Measurements from ENCODE around the gene ZNF641. TPM values are rescaled to one million over a fixed set of nuclear protein-coding genes. Genes with fewer than 3 reads are reported as not detected.

The ZNF641 gene
- 30.2 to 38.0 TPM (median 36.1 TPM) in 3 replicates for total RNA-seq

DNA sequence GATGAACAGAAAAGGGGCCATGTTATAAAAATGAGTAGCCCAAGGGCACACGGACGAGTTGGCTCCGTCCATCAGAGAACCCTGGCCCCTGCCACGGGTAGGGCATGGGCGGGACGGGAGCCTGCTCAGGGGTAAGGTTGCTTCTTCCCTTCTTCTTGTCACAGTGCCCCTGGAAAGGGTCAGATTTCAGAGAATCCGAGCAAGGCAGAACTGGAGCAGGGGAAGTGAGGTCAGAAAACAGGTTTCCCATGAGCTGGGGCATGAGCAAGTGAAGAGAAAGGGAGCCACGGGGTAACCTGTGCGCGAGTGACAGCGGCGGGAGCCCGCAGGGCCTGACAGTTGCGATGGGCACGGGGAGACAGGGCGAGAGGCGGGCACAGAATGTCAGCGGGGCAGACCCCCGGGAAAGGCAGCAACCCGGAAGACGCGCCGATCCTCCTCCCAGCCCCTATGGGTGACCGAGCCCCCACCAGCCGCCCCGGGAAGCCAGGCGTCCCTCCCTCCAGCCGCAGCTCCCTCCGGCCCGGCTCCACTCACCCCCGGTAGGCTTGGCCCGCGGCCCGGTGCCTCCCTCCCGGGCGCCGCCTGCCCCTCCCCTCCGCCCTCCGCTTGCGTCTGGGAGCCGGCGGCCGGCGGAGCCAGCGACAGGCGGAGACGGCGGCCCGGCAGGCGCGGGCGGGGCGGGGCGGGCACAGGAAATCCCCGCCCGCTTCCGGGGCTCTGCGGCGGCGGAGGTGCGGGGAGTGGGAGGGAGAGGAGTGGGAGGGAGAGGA is at the start of gene ZNF641:
Gene ZNF641, minus strand, starts transcription at position 671 of the 773 bp plus-strand sequence. CDS start 2,829 bp downstream, outside the sequence.
- TF ChIP-seq, protein P1, sequence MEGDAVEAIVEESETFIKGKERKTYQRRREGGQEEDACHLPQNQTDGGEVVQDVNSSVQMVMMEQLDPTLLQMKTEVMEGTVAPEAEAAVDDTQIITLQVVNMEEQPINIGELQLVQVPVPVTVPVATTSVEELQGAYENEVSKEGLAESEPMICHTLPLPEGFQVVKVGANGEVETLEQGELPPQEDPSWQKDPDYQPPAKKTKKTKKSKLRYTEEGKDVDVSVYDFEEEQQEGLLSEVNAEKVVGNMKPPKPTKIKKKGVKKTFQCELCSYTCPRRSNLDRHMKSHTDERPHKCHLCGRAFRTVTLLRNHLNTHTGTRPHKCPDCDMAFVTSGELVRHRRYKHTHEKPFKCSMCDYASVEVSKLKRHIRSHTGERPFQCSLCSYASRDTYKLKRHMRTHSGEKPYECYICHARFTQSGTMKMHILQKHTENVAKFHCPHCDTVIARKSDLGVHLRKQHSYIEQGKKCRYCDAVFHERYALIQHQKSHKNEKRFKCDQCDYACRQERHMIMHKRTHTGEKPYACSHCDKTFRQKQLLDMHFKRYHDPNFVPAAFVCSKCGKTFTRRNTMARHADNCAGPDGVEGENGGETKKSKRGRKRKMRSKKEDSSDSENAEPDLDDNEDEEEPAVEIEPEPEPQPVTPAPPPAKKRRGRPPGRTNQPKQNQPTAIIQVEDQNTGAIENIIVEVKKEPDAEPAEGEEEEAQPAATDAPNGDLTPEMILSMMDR (IDR thresholded peaks at IDR 0.05; ENCODE audit: unreplicated experiment) = no peak
- Mint-ChIP-seq H3K36me3 (peaks cover 13% of the 10 kb centered on the region), H3K9me3 (no peaks in the 10 kb centered on the region), H3K4me3 (peak within 1 kb of the TSS; percentile 98), H3K27ac (peak within 1 kb of the TSS; percentile 99), H3K27me3 (ENCODE audit: low read depth) (no peaks in the 10 kb centered on the region), H3K4me1 (peaks cover 31% of the 10 kb centered on the region)
- peak; percentile 72 to 84 for DNase-seq (ENCODE audit: low spot score in 2 of 2, unreplicated experiment in 2 of 2)

DNA sequence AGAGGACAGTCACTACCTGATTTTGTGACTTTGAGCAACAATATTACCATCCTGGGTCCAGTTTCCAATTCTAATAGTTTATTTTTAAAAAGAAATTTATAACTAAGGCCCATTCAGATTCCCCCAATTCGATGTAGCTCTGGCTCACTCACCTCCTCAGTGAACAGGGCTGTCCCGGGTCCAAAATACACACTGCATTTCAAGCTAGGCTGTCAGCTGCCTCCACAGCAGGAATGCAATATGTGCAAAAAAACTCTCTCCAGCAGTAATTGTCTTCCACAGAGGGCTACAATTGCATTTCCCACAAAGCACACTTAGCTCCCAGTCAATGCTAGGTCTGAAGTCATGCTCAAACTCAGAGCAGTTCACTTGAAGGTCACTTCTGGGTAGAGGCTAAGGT is 39.3 kb upstream of the ZNF641 start:
- no peak overlapping the region for H3K27ac Mint-ChIP-seq
- no peak for DNase-seq (ENCODE audit: low spot score in 2 of 2, unreplicated experiment in 2 of 2)
- no peak overlapping the region for H3K4me3 Mint-ChIP-seq
- H3K4me1 Mint-ChIP-seq = no peaks in the 10 kb centered on the region
- TF ChIP-seq, protein P1 (IDR thresholded peaks at IDR 0.05; ENCODE audit: unreplicated experiment) = no peak
- no peaks in the 10 kb centered on the region for H3K27me3 Mint-ChIP-seq (ENCODE audit: low read depth)
- no peaks in the 10 kb centered on the region for H3K36me3 Mint-ChIP-seq
- H3K9me3 Mint-ChIP-seq = peaks cover 40% of the 10 kb centered on the region

DNA sequence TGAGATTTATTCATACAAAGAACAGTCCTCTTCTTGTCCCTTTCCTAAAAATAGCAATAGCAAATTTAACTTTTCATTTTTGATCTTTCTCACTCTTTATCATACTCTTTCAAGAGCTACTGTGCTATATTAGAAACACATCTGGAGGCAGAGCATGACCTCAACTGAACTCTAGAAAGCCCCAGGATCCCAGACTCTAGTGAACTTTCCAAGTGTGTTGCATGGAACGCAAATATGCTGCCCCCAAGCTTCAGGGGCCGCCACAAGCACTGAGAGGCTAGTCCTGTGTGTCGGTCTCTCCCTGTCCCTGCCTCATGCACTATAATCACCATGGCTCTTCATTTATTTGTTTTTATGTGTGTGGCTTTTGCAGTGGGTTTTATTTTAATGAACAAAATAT is 38.7 kb upstream of the ZNF641 start:
- TF ChIP-seq, protein P1 (IDR thresholded peaks at IDR 0.05; ENCODE audit: unreplicated experiment) = no peak
- no peaks in the 10 kb centered on the region for H3K27me3 Mint-ChIP-seq (ENCODE audit: low read depth)
- no peaks in the 10 kb centered on the region for H3K36me3 Mint-ChIP-seq
- H3K27ac Mint-ChIP-seq = no peak overlapping the region
- peaks cover 34% of the 10 kb centered on the region for H3K9me3 Mint-ChIP-seq
- no peak for DNase-seq (ENCODE audit: low spot score in 2 of 2, unreplicated experiment in 2 of 2)
- no peaks in the 10 kb centered on the region for H3K4me1 Mint-ChIP-seq
- H3K4me3 Mint-ChIP-seq = no peak overlapping the region

DNA sequence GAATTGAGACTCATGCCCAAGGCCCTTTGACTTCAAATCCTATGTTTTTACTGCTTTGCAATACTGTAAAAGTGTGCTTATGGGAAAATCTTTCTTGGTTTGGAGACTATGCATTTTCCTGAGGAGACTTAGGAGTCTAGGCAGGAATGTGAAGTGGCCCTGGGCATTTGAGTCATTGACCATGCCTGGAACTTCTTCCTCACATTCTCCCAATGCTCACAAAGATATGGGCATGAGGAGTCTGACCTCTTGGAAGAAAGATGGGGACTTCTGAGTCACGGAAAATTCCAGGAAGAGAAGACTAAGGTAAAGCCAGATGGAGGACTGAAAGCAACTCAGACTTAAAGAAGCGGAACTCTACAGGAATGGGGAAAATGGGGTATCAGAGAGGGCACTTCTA is 38.2 kb upstream of the ZNF641 start:
- no peak for DNase-seq (ENCODE audit: low spot score in 2 of 2, unreplicated experiment in 2 of 2)
- TF ChIP-seq, protein P1 (IDR thresholded peaks at IDR 0.05; ENCODE audit: unreplicated experiment) = no peak
- Mint-ChIP-seq H3K4me1 (no peaks in the 10 kb centered on the region), H3K9me3 (peaks cover 30% of the 10 kb centered on the region), H3K4me3 (no peak overlapping the region), H3K27ac (no peak overlapping the region), H3K36me3 (no peaks in the 10 kb centered on the region), H3K27me3 (ENCODE audit: low read depth) (no peaks in the 10 kb centered on the region)

DNA sequence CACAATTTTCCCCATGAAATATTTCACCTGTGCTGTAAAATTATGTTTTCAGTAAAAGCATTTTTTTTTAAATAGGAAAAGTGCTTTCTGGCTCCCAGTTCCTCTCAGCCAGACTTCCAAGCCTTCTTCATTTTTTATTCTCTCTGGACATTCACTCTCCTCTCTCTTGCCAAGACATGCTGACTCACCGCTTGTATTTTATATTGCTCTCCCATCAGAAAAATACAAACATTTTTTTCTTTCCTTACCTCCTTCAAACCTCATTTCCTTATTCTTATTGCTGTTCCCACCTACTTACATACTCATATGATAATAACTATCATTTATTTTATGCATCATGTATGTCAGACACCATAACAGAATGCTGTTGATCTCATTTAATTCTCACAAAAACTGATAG is 37.7 kb upstream of the ZNF641 start:
- DNase-seq (ENCODE audit: low spot score in 2 of 2, unreplicated experiment in 2 of 2) = no peak
- Mint-ChIP-seq H3K27me3 (ENCODE audit: low read depth) (no peaks in the 10 kb centered on the region), H3K36me3 (no peaks in the 10 kb centered on the region), H3K27ac (no peak overlapping the region), H3K4me1 (no peaks in the 10 kb centered on the region), H3K4me3 (no peak overlapping the region), H3K9me3 (peaks cover 30% of the 10 kb centered on the region)
- TF ChIP-seq, protein P1 (IDR thresholded peaks at IDR 0.05; ENCODE audit: unreplicated experiment) = no peak
